WERI-Rb-1 (cell line): ENCODE results near the gene PRDM9.

Experiments used
- DNase-seq: peaks from one replicate; pipeline ENCODE4 v3.0.0-alpha.2; 2020
- H3K27ac ChIP-seq: fragments of 250-450 bp; sonication (Bioruptor Pico); 2 replicates; pipeline ENCODE4 v1.5.1; 2020; ENCODE audit warnings: mild to moderate bottlenecking, moderate library complexity
- H3K27me3 ChIP-seq: fragments of 250-450 bp; sonication (Bioruptor Pico); 2 replicates; pipeline ENCODE4 v1.5.1; 2021; ENCODE audit warnings: mild to moderate bottlenecking, low read depth, moderate library complexity; ENCODE audit not compliant: insufficient read depth, severe bottlenecking
- H3K36me3 ChIP-seq: fragments of 250-450 bp; sonication (Bioruptor Pico); 2 replicates; pipeline ENCODE4 v1.5.1; 2020; ENCODE audit warnings: mild to moderate bottlenecking, moderate library complexity
- H3K4me3 ChIP-seq: 2 replicates; pipeline ENCODE4 v1.5.1; 2011; ENCODE audit warnings: low read depth, mild to moderate bottlenecking, control low read depth, low read length
- H3K9me3 ChIP-seq: fragments of 250-450 bp; sonication (Bioruptor Pico); 2 replicates; pipeline ENCODE4 v1.5.1; 2021; ENCODE audit warnings: mild to moderate bottlenecking, moderate library complexity; ENCODE audit not compliant: severe bottlenecking
- TF ChIP-seq, protein P1 (sequence below): IDR thresholded peaks from 2 replicates; pipeline ENCODE4 v1.5.1; 2011; ENCODE audit warnings: low read depth, mild to moderate bottlenecking, control low read depth, inconsistent platforms, low read length

The PRDM9 gene

DNA sequence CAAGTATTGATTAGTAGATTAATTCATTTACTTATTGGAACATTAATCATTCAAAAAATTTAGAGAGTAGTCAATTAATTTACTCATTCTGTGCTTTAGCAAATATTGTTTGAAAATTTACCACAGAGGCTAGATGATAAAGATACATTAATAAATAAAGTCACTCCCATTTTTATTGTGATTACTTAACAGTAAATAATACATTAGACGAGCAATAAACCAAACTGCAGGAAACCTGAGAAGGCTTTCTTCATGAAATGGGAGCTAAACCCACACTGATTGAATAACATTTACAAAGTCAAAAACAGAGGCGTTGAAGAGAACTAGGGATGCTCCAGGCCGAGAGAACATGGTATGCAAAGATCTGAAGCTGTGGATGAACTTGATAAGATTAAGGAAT is 38.8 kb upstream of the PRDM9 start:
- peaks cover 3% of the 10 kb centered on the region for H3K9me3 ChIP-seq
- H3K27me3 ChIP-seq = no peaks in the 10 kb centered on the region
- DNase-seq = no peak

DNA sequence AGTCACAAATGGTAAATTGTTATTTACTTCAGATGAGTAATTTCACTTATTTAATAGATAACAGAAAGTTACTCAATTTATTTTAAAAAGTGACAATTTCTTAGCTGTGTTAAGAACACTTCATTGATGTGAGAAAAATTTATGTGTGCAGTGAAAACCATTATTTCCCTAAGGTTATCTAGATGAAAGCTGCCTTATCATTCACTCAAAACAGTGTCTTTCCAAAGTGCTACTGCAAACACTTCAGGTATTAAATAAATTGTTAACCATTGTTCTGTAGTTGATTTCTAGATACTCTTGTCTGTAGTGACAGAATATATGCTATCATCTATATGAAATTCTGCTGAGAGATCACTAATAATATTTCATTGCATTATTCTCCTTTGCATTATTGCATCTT is 33.5 kb upstream of the PRDM9 start:
- Histone ChIP-seq H3K27me3 (no peaks in the 10 kb centered on the region), H3K27ac (no peak overlapping the region), H3K4me3 (no peak overlapping the region), H3K36me3 (no peaks in the 10 kb centered on the region), H3K9me3 (no peaks in the 10 kb centered on the region)
- TF ChIP-seq, protein P1, sequence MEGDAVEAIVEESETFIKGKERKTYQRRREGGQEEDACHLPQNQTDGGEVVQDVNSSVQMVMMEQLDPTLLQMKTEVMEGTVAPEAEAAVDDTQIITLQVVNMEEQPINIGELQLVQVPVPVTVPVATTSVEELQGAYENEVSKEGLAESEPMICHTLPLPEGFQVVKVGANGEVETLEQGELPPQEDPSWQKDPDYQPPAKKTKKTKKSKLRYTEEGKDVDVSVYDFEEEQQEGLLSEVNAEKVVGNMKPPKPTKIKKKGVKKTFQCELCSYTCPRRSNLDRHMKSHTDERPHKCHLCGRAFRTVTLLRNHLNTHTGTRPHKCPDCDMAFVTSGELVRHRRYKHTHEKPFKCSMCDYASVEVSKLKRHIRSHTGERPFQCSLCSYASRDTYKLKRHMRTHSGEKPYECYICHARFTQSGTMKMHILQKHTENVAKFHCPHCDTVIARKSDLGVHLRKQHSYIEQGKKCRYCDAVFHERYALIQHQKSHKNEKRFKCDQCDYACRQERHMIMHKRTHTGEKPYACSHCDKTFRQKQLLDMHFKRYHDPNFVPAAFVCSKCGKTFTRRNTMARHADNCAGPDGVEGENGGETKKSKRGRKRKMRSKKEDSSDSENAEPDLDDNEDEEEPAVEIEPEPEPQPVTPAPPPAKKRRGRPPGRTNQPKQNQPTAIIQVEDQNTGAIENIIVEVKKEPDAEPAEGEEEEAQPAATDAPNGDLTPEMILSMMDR = no peak
- DNase-seq = no peak

More for the DNA sequence above, 38.8 kb upstream of the PRDM9 start:
- no peak overlapping the region for H3K27ac ChIP-seq
- H3K36me3 ChIP-seq = no peaks in the 10 kb centered on the region
- H3K4me3 ChIP-seq = no peak overlapping the region
- TF ChIP-seq, protein P1 = no peak

DNA sequence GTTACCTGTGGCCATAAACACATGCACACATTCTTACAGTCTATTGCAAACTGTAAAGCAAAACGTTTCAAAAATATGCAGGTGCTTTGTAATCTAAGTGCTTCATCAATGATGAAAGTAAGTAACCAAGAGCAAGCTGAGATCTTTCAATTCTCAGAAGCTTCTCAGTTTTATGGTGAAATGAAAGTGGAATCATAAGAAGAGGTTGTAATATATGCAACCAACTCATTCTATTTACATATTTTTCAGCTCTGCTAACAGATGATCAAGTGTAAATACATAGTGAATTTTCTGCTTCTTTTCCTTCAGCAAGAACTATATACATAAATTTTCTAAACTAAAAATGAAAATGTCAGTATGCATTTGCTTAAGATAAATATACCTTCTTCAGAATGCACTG is 33.1 kb upstream of the PRDM9 start:
- no peak overlapping the region for H3K4me3 ChIP-seq
- H3K27ac ChIP-seq = no peak overlapping the region
- no peaks in the 10 kb centered on the region for H3K36me3 ChIP-seq
- TF ChIP-seq, protein P1 = no peak
- no peaks in the 10 kb centered on the region for H3K9me3 ChIP-seq
- H3K27me3 ChIP-seq = no peaks in the 10 kb centered on the region
- no peak for DNase-seq

DNA sequence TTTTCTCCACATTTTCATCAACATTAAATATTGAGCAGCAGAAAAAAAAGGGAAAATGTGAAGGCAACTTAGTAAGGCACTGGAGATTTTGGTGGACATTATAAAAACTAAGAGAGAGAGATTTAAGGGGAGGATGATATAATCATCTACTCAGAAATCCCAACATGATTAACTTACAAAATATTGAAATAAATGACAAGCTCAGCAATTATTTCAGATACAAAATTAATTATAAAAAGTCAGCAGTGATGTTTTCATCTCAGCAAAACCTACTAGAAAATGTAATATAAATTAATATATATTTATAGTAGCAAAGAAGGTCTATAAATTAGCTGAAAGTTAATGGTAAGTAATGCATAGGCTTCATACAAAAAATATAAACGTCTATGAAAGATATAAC is 30.8 kb upstream of the PRDM9 start:
- TF ChIP-seq, protein P1 = no peak
- no peaks in the 10 kb centered on the region for H3K36me3 ChIP-seq
- DNase-seq = no peak
- H3K9me3 ChIP-seq = no peaks in the 10 kb centered on the region
- no peaks in the 10 kb centered on the region for H3K27me3 ChIP-seq
- H3K27ac ChIP-seq = no peak overlapping the region
- no peak overlapping the region for H3K4me3 ChIP-seq

DNA sequence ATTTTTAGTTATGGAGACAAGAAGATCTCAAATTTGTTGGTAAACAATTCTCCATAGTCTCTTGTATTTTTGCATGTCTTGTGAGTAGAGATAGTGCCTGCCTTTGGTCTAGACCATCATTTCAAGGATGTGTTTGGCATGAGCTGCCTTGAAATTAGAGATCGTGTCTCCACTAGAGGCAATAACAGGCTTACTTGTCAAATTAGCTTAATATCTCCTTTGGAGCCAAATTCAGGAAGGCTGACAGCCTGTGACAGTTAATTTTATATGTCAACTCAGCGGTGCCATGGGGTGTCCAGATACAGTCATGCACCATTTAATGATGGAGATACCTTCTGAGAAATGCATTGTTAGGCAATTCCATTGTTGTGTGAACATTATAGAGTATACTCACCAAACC is 24.8 kb upstream of the PRDM9 start:
- H3K4me3 ChIP-seq = no peak overlapping the region
- no peaks in the 10 kb centered on the region for H3K9me3 ChIP-seq
- H3K27me3 ChIP-seq = no peaks in the 10 kb centered on the region
- no peak for DNase-seq
- no peak overlapping the region for H3K27ac ChIP-seq
- TF ChIP-seq, protein P1 = no peak
- H3K36me3 ChIP-seq = no peaks in the 10 kb centered on the region

DNA sequence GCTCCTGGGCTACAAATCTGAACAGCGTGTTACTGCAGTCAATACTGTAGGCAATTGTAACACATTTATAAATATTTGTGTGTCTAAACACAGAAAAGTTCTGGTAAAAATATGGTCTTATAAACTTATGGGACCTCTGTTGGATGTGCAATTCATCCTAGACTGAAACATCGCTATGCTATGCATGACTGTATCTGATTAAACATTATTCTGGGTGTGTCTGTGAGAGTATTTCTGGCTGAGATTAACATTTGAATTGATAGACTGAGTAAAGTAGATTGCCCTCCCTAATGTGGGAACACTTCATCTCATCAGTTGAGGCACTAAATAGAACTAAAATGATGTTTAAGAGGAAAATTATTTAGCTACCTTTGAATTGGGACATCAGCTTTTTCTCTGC is 24.3 kb upstream of the PRDM9 start:
- H3K4me3 ChIP-seq = no peak overlapping the region
- H3K27me3 ChIP-seq = no peaks in the 10 kb centered on the region
- DNase-seq = no peak
- no peak overlapping the region for H3K27ac ChIP-seq
- H3K9me3 ChIP-seq = no peaks in the 10 kb centered on the region
- no peaks in the 10 kb centered on the region for H3K36me3 ChIP-seq
- TF ChIP-seq, protein P1 = no peak
